K562 (cell line): Measurements from ENCODE around the gene NOP10. TPM values are rescaled to one million over a fixed set of nuclear protein-coding genes. Genes with fewer than 3 reads are reported as not detected.

Experiments
- ATF2 ChIP-seq: sonication (generic); formaldehyde crosslinking; IDR thresholded peaks from 2 replicates; pipeline ENCODE4 v1.8.1; 2022; ENCODE audit warnings: missing genetic modification reagents
- DNMT1 ChIP-seq: fragments of 450-650 bp; IDR thresholded peaks from 2 replicates; pipeline ENCODE4 v1.6.1; 2016; ENCODE audit warnings: antibody characterized with exemption, mild to moderate bottlenecking
- EP400 ChIP-seq: fragments of 450-650 bp; IDR thresholded peaks from 2 replicates; pipeline ENCODE4 v1.6.1; 2017; ENCODE audit warnings: antibody characterized with exemption, mild to moderate bottlenecking, moderate library complexity
- GTF2A2 ChIP-seq: IDR thresholded peaks from 2 replicates; pipeline ENCODE4 v1.6.1; 2016; ENCODE audit warnings: mild to moderate bottlenecking, missing genetic modification characterization, missing compliant biosample characterization
- HDGF ChIP-seq: fragments of 450-650 bp; IDR thresholded peaks from 2 replicates; pipeline ENCODE4 v1.6.1; 2016
- IRF2 ChIP-seq: sonication (generic); formaldehyde crosslinking; IDR thresholded peaks from 2 replicates; pipeline ENCODE4 v1.8.1; 2022; ENCODE audit warnings: mild to moderate bottlenecking, missing genetic modification reagents
- KDM5B ChIP-seq: fragments of 200-600 bp; sonication (generic); IDR thresholded peaks from 2 replicates; pipeline ENCODE4 v1.6.1; 2012; ENCODE audit warnings: low read depth, mild to moderate bottlenecking, moderate library complexity, low read length, control low read depth, inconsistent platforms; ENCODE audit not compliant: insufficient replicate concordance
- MAFK ChIP-seq: IDR thresholded peaks from 2 replicates; pipeline ENCODE4 v1.6.1; 2011; ENCODE audit warnings: low read length, improper control_type of control experiment
- MAZ ChIP-seq, 2 experiments: fragments of 450-650 bp in 1 of 2; sonication (generic) in 1 of 2; formaldehyde crosslinking; IDR thresholded peaks in 1 of 2; conservative IDR thresholded peaks in 1 of 2; 2 replicates each; pipeline versions ENCODE4 v1.4.0 to v1.5.0; 2020; ENCODE audit warnings: mild to moderate bottlenecking in 1 of 2, missing genetic modification reagents in 1 of 2
- MTA2 ChIP-seq: fragments of 450-650 bp; IDR thresholded peaks from 2 replicates; pipeline ENCODE4 v1.6.1; 2016; ENCODE audit warnings: low read depth
- MTA3 ChIP-seq: fragments of 450-650 bp; formaldehyde crosslinking; IDR thresholded peaks from 2 replicates; pipeline ENCODE4 v1.6.1; 2017; ENCODE audit warnings: mild to moderate bottlenecking, borderline replicate concordance
- NCOA4 ChIP-seq: fragments of 450-650 bp; IDR thresholded peaks from 2 replicates; pipeline ENCODE4 v1.6.1; 2018; ENCODE audit warnings: mild to moderate bottlenecking; ENCODE audit not compliant: partially characterized antibody
- NFATC3 ChIP-seq: fragments of 450-650 bp; IDR thresholded peaks from 2 replicates; pipeline ENCODE4 v1.6.1; 2017; ENCODE audit warnings: mild to moderate bottlenecking
- PHF21A ChIP-seq: fragments of 450-650 bp; IDR thresholded peaks from 2 replicates; pipeline ENCODE4 v1.6.1; 2017; ENCODE audit warnings: low read depth, borderline replicate concordance
- RBM34 ChIP-seq: fragments of 200-400 bp; formaldehyde crosslinking; IDR thresholded peaks from 2 replicates; pipeline ENCODE4 v1.6.1; 2018; ENCODE audit warnings: low read length, borderline replicate concordance; ENCODE audit not compliant: insufficient read depth
- RREB1 ChIP-seq: fragments of 250-450 bp; sonication (Bioruptor Pico); IDR thresholded peaks from 2 replicates; pipeline ENCODE4 v1.4.0; 2020
- SLC30A9 ChIP-seq: fragments of 250-450 bp; sonication (Bioruptor Pico); IDR thresholded peaks from 2 replicates; pipeline ENCODE4 v1.8.0; 2022; ENCODE audit warnings: mild to moderate bottlenecking, moderate library complexity
- SOX6 ChIP-seq: fragments of 450-650 bp; IDR thresholded peaks from 2 replicates; pipeline ENCODE4 v1.6.1; 2014; ENCODE audit warnings: mild to moderate bottlenecking
- ZNF785 ChIP-seq: fragments of 250-450 bp; sonication (Bioruptor Pico); IDR thresholded peaks from 2 replicates; pipeline ENCODE4 v1.4.0; 2020; ENCODE audit warnings: mild to moderate bottlenecking
- polyA plus RNA-seq, 8 experiments: library from polyadenylated mRNA; depleted of rRNA in 4 of 8; stranded (reverse) in 5 of 8; unstranded in 3 of 8; fragments of >200 nt; fragmentation: Nextera tagmentation in 2 of 8; fragmentation: Illumina TruSeq in 1 of 8; extraction: Ambion mirVana in 2 of 8; extraction: Trizol in 1 of 8; gene quantifications; 2 replicates each; pipeline versions ENCODE4 v1.2.1 to v1.2.3, GENCODE V29; 2011 to 2014; ENCODE audit warnings: inconsistent platforms in 1 of 8, missing spikeins in 1 of 8
- total RNA-seq, 7 experiments: library from RNA; depleted of rRNA in 6 of 7; stranded (reverse); fragments of >200 nt in 6 of 7; fragmentation: Illumina TruSeq in 2 of 7; extraction: Trizol in 2 of 7; gene quantifications; 2 replicates each; pipeline versions ENCODE4 v1.2.1 to v1.2.3, GENCODE V29; 2011 to 2021; ENCODE audit warnings: low replicate concordance in 1 of 7
- TF ChIP-seq, protein P1 (sequence below): fragments of 200-800 bp; sonication (Bioruptor generic); IDR thresholded peaks from 2 replicates; pipeline ENCODE4 v1.6.1; 2017; ENCODE audit warnings: missing genetic modification characterization, missing compliant biosample characterization

The NOP10 gene
- total and polyA plus RNA-seq, 9 of the 15 experiments (the other 6 are each of a cell fraction or from before 2014, with no cell fraction given) = 250 to 1,663 (median 449) TPM

DNA sequence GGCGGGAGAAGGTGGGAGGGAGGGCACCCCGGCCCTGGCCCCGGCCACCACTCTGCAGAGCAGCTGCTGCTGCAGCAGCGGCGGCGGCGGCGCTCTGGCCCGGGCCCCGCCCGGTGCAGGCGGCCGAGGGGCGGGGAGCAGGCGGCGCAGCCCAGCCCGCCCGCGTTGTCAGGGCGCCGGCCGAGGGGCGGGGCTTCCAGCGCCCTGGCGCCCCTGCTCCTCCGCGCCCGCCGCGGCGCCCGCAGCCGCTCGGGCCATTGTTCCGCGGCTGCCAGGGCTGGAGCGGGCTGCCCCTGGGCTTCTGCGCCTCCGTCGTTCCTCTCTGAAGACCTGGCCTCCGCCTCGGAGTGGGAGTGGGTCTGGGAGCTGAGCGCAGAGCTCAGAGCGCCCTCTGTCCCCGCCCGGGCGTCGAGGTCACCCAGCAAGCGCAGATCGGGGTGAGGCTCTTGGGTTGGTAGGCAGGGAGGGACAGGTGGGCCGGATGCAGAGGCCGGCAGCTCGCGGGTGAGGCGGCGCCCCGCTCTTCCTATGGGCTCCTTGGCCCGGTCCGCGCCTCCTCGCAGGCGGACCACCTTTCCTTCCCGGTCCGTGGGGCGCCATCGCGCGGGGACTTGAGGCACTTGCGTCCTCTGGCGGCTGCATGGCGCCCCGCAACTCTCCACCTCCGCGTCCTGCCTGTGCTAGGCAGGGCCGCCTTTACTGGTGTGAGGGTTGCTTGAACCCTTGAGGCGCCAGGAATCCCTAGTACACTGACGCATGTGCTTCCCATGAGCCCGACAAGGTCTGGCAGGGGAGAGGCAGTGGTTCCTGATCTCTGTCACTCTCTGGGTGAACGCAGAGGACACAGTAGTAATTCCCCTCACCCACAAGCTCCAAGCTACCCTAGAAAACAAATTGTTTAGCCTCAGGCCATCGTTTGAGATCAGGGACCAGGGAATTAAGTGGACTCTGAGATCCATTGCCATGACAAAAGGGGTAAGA is 24.5 kb upstream of the NOP10 start, which contains the start of gene LPCAT4 (continued):
- TF ChIP-seq SLC30A9 (CRISPR knock-in tag) (no peak), RREB1 (CRISPR knock-in tag) (peak; percentile 88), GTF2A2 (no peak), DNMT1 (no peak), EP400 (peak; percentile 80), ZNF785 (CRISPR knock-in tag) (no peak), NCOA4 (no peak), MAZ (CRISPR knock-in tag; conservative IDR thresholded peaks at IDR 0.05 in 1 of 2, IDR thresholded peaks at IDR 0.05 in 1 of 2) (peak; percentile 84 to 86; a peak in 3 of 4 replicates), RBM34 (no peak), MTA2 (no peak), MTA3 (peak; percentile 81; the same call in 1 of the 2 replicates), KDM5B (peak; percentile 58), MAFK (no peak; the same call in 1 of the 2 replicates), HDGF (no peak), IRF2 (CRISPR knock-in tag) (no peak), NFATC3 (no peak), PHF21A (no peak), ATF2 (CRISPR knock-in tag) (no peak), SOX6 (0 out of 2 replicates have a peak, but pooled peaks have one; percentile 21)
- TF ChIP-seq, protein P1, sequence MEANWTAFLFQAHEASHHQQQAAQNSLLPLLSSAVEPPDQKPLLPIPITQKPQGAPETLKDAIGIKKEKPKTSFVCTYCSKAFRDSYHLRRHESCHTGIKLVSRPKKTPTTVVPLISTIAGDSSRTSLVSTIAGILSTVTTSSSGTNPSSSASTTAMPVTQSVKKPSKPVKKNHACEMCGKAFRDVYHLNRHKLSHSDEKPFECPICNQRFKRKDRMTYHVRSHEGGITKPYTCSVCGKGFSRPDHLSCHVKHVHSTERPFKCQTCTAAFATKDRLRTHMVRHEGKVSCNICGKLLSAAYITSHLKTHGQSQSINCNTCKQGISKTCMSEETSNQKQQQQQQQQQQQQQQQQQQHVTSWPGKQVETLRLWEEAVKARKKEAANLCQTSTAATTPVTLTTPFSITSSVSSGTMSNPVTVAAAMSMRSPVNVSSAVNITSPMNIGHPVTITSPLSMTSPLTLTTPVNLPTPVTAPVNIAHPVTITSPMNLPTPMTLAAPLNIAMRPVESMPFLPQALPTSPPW (CRISPR knock-in tag) = peak; percentile 74
